GM12878 (cell line): ENCODE results near the gene B9D1. TPM values are rescaled to one million over a fixed set of nuclear protein-coding genes. Genes with fewer than 3 reads are reported as not detected.

Source experiments
- ATAC-seq: fragments of 200-7000 bp; cut with Tn5 transposase; 3 replicates; pipeline ENCODE4 v1.9.1; 2020; ENCODE audit warnings: mild to moderate bottlenecking, moderate library complexity
- BruUV-seq: library from RNA; stranded (reverse); fragments of 400-500 nt; replicated peaks from 2 replicates; lab custom pipeline; 2021; lab: Mats Ljungman, UMichigan
- CTCF ChIA-PET: fragments of 300-600 bp; sonication (Branson Sonifier 250); formaldehyde crosslinking; extraction: SDS; loops from one replicate; lab custom pipeline; 2021; ENCODE audit warnings: inconsistent platforms; lab: Yijun Ruan, JAX
- POLR2A ChIA-PET: fragments of 350-600 bp; formaldehyde crosslinking; extraction: SDS; loops from one replicate; lab custom pipeline; 2021; ENCODE audit warnings: inconsistent platforms; lab: Charles Lee
- RAD21 ChIA-PET: fragments of 300-600 bp; sonication (Branson Sonifier 250); formaldehyde crosslinking; loops from one replicate; lab custom pipeline; 2023; ENCODE audit warnings: antibody characterized with exemption; ENCODE audit not compliant: unreplicated experiment; lab: Charles Lee
- SMC1A ChIA-PET: fragments of 300-600 bp; sonication (Branson Sonifier 250); formaldehyde crosslinking; loops from one replicate; lab custom pipeline; 2023; ENCODE audit not compliant: unreplicated experiment, uncharacterized antibody; lab: Charles Lee
- DNase-seq: peaks from one replicate; pipeline ENCODE4 v3.0.0-alpha.2; 2011; ENCODE audit warnings: low read depth, low spot score
- FAIRE-seq: peaks from 3 replicates; lab custom pipeline; 2011; peaks lifted over from hg19 to GRCh38; lab: Jason Lieb, UNC
- H2AFZ ChIP-seq: 2 replicates; pipeline ENCODE4 v1.6.0; 2011; ENCODE audit warnings: low read depth, low read length, control low read depth; ENCODE audit not compliant: control insufficient read depth
- H3K27ac ChIP-seq: 2 replicates; pipeline ENCODE4 v1.5.1; 2011; ENCODE audit warnings: control low read depth; ENCODE audit not compliant: control insufficient read depth, insufficient read depth
- H3K27me3 ChIP-seq, 2 experiments: replicated peaks in 1 of 2; 2 replicates each; pipeline versions ENCODE4 v1.6.0 to v1.6.1; 2011; ENCODE audit warnings: low read length in 1 of 2; ENCODE audit not compliant: control insufficient read depth in 2 of 2, insufficient read depth in 2 of 2
- H3K36me3 ChIP-seq, 2 experiments: 2 replicates each; pipeline ENCODE4 v1.5.1; 2011; ENCODE audit warnings: low read length in 1 of 2; ENCODE audit not compliant: control insufficient read depth in 2 of 2, insufficient read depth in 2 of 2
- H3K4me1 ChIP-seq: 2 replicates; pipeline ENCODE4 v1.6.1; 2011; ENCODE audit warnings: mild to moderate bottlenecking, low read length, moderate library complexity, mixed read lengths; ENCODE audit not compliant: control insufficient read depth, insufficient read depth
- H3K4me2 ChIP-seq: 2 replicates; pipeline ENCODE4 v1.6.0; 2011; ENCODE audit warnings: control low read depth; ENCODE audit not compliant: control insufficient read depth, insufficient read depth
- H3K4me3 ChIP-seq: fragments of 200-600 bp; sonication (generic); 2 replicates; pipeline ENCODE4 v1.5.1; 2016
- H3K79me2 ChIP-seq: 2 replicates; pipeline ENCODE4 v1.6.0; 2011; ENCODE audit warnings: low read length; ENCODE audit not compliant: control insufficient read depth, insufficient read depth
- H3K9ac ChIP-seq: 2 replicates; pipeline ENCODE4 v1.8.0; 2011; ENCODE audit warnings: low read length, control low read depth, mixed read lengths; ENCODE audit not compliant: control insufficient read depth, insufficient read depth
- H3K9me3 ChIP-seq: replicated peaks from 3 replicates; pipeline ENCODE4 v1.5.1; 2011; ENCODE audit warnings: mild to moderate bottlenecking, low read length; ENCODE audit not compliant: control insufficient read depth, insufficient read depth
- H4K20me1 ChIP-seq: 2 replicates; pipeline ENCODE4 v1.6.0; 2011; ENCODE audit not compliant: control insufficient read depth, insufficient read depth
- BACH1 ChIP-seq: fragments of 450-650 bp; IDR thresholded peaks from 2 replicates; pipeline ENCODE4 v1.6.1; 2017; ENCODE audit warnings: mild to moderate bottlenecking, borderline replicate concordance
- ETV6 ChIP-seq, 2 experiments: fragments of 450-650 bp in 1 of 2; IDR thresholded peaks in 1 of 2; conservative IDR thresholded peaks in 1 of 2; 2 replicates each; pipeline ENCODE4 v1.6.1; 2014; ENCODE audit warnings: antibody characterized with exemption in 1 of 2, borderline replicate concordance in 1 of 2, low read depth in 1 of 2, mild to moderate bottlenecking in 1 of 2, moderate library complexity in 1 of 2
- KDM1A ChIP-seq: fragments of 200-600 bp; sonication (generic); IDR thresholded peaks from 2 replicates; pipeline ENCODE4 v1.6.1; 2016; ENCODE audit warnings: borderline replicate concordance
- MYB ChIP-seq: fragments of 150-350 bp; IDR thresholded peaks from 2 replicates; pipeline ENCODE4 v1.6.1; 2014; ENCODE audit warnings: mild to moderate bottlenecking, low read depth, low read length, borderline replicate concordance
- POLR2A ChIP-seq: IDR thresholded peaks from 2 replicates; pipeline ENCODE4 v1.6.1; 2011; ENCODE audit warnings: low read depth, mild to moderate bottlenecking, low read length
- RFX5 ChIP-seq: IDR thresholded peaks from 2 replicates; pipeline ENCODE4 v1.6.1; 2011; ENCODE audit warnings: low read depth, low read length, improper control_type of control experiment
- ZNF24 ChIP-seq: fragments of 450-650 bp; IDR thresholded peaks from 2 replicates; pipeline ENCODE4 v1.6.1; 2017; ENCODE audit warnings: antibody characterized with exemption, mild to moderate bottlenecking
- WGBS: methylation state at CpG from one replicate; pipeline ENCODE4 v1.1.6; 2016; ENCODE audit warnings: low lambda C conversion rate; ENCODE audit not compliant: insufficient replicate concordance, insufficient coverage; ENCODE audit errors: missing lambda C conversion rate; 5-methylcytosine and 5-hydroxymethylcytosine counted together
- in situ Hi-C: fragments of 300-500 bp; cut with MboI; formaldehyde crosslinking; loops from 9 replicates; pipeline ENCODE4 v1.14.3; 2018; ENCODE audit warnings: mixed read lengths
- intact Hi-C: fragments of 100-400 bp; cut with micrococcal nuclease; formaldehyde crosslinking; loops from one replicate; pipeline ENCODE4 v1.14.2; 2022; ENCODE audit not compliant: unreplicated experiment
- polyA plus RNA-seq, 11 experiments: library from polyadenylated mRNA; depleted of rRNA in 4 of 11; unstranded in 6 of 11; stranded (reverse) in 5 of 11; fragments of >200 nt; fragmentation: Nextera tagmentation in 4 of 11; fragmentation: Illumina TruSeq in 1 of 11; extraction: Ambion mirVana in 4 of 11; extraction: Trizol in 1 of 11; gene quantifications; 1 replicate in 1 of 11; 2 replicates in 10 of 11; pipeline versions ENCODE4 v1.2.1 to v1.2.3, GENCODE V29; 2011 to 2016; ENCODE audit warnings: inconsistent platforms in 2 of 11, missing spikeins in 2 of 11, low read depth in 1 of 11
- total RNA-seq, 4 experiments: library from RNA; depleted of rRNA in 3 of 4; stranded (reverse); fragments of >200 nt in 3 of 4; fragmentation: Illumina TruSeq in 1 of 4; extraction: Trizol in 1 of 4; gene quantifications; 2 replicates each; pipeline versions ENCODE4 v1.2.1 to v1.2.3, GENCODE V29; 2013 to 2021
- TF ChIP-seq, protein P1 (sequence below): fragments of 450-650 bp; IDR thresholded peaks from 2 replicates; pipeline ENCODE4 v1.6.1; 2016; ENCODE audit warnings: mild to moderate bottlenecking

B9D1 gene
- total and polyA plus RNA-seq, 10 of the 15 experiments (the other 5 are each of a cell fraction or from before 2014, with no cell fraction given) = 5.9 to 18.3 (median 9.8) TPM

GRCh38 chr17:19348081-19348650 lies 14.4 kb downstream of the B9D1 start:
- WGBS = 54% methylated on average over 9 of the region's 9 CpGs
- SMC1A ChIA-PET = no interaction called here
- no peak for FAIRE-seq
- CTCF ChIA-PET = no interaction called here
- no peak for ATAC-seq
- RAD21 ChIA-PET = no interaction called here
- no peak overlapping the region for H3K4me3 ChIP-seq
- H3K4me1 ChIP-seq = no peaks in the 10 kb centered on the region
- no peaks in the 10 kb centered on the region for H3K27me3 ChIP-seq
- H3K79me2 ChIP-seq = no peaks in the 10 kb centered on the region
- DNase-seq = no peak
- intact Hi-C loops = no loop called here
- H3K9me3 ChIP-seq = no peaks in the 10 kb centered on the region
- POLR2A ChIA-PET = interaction anchor here (0.6 kb wide), 1 partner anchor 26 kb away, joined by 3 read pairs; no protein-coding TSS in a partner anchor
- no peaks in the 10 kb centered on the region for H3K36me3 ChIP-seq
- no TSS peak for BruUV-seq
- in situ Hi-C loops = no loop called here
- H3K9ac ChIP-seq = no peak overlapping the region
- no peaks in the 10 kb centered on the region for H4K20me1 ChIP-seq
- TF ChIP-seq BACH1 (no peak), ETV6 (conservative IDR thresholded peaks at IDR 0.05 in 1 of 2, IDR thresholded peaks at IDR 0.05 in 1 of 2; ENCODE audit: borderline replicate concordance in 1 of 2, low read depth in 1 of 2) (no peak), POLR2A (no peak)
- H2AFZ ChIP-seq = no peak overlapping the region
- H3K4me2 ChIP-seq = no peak overlapping the region
- no peak overlapping the region for H3K27ac ChIP-seq

- no peaks in the 10 kb centered on the region for H3K4me1 ChIP-seq
- H3K27ac ChIP-seq = no peak overlapping the region
- no peaks in the 10 kb centered on the region for H3K79me2 ChIP-seq
- intact Hi-C loops = no loop called here
- no peaks in the 10 kb centered on the region for H3K27me3 ChIP-seq
- no peak for DNase-seq
- SMC1A ChIA-PET = no interaction called here
- POLR2A ChIA-PET = no interaction called here
- CTCF ChIA-PET = no interaction called here
- WGBS = 41% methylated on average over 13 of the region's 13 CpGs
- H3K9me3 ChIP-seq = no peaks in the 10 kb centered on the region
- BruUV-seq = no TSS peak
- RAD21 ChIA-PET = no interaction called here
- no peak for TF ChIP-seq ZNF24
- TF ChIP-seq, protein P1, sequence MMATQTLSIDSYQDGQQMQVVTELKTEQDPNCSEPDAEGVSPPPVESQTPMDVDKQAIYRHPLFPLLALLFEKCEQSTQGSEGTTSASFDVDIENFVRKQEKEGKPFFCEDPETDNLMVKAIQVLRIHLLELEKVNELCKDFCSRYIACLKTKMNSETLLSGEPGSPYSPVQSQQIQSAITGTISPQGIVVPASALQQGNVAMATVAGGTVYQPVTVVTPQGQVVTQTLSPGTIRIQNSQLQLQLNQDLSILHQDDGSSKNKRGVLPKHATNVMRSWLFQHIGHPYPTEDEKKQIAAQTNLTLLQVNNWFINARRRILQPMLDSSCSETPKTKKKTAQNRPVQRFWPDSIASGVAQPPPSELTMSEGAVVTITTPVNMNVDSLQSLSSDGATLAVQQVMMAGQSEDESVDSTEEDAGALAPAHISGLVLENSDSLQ = no peak
- no peak for TF ChIP-seq KDM1A
- no peak for TF ChIP-seq MYB
- TF ChIP-seq RFX5 = no peak
- TF ChIP-seq, all 136 proteins: peak for 0
- H3K4me3 ChIP-seq = no peak overlapping the region
- H4K20me1 ChIP-seq = no peaks in the 10 kb centered on the region
- in situ Hi-C loops = no loop called here
- FAIRE-seq (no peak), ATAC-seq (no peak)
- no peak overlapping the region for H2AFZ ChIP-seq
- no peak overlapping the region for H3K4me2 ChIP-seq
- H3K9ac ChIP-seq = no peak overlapping the region
- H3K36me3 ChIP-seq = no peaks in the 10 kb centered on the region
These were observed 15.0 kb downstream of the B9D1 start for GRCh38 chr17:19347323-19348080.
